Neural progenitor cell (in vitro differentiated cells): Measurements from ENCODE around the gene LSM6.

Experiments used
- CTCF ChIP-seq: fragments of 200-600 bp; sonication (generic); IDR thresholded peaks from 2 replicates; pipeline ENCODE4 v1.5.1; 2017; ENCODE audit warnings: antibody characterized with exemption, mild to moderate bottlenecking
- EZH2 ChIP-seq: fragments of 200-600 bp; sonication (generic); IDR thresholded peaks from 2 replicates; pipeline ENCODE4 v1.6.1; 2017; ENCODE audit warnings: antibody characterized with exemption, mild to moderate bottlenecking, moderate library complexity
- EZH2phosphoT487 ChIP-seq: fragments of 200-600 bp; sonication (generic); IDR thresholded peaks from 2 replicates; pipeline ENCODE4 v1.6.1; 2017; ENCODE audit warnings: antibody characterized with exemption

- no peak for TF ChIP-seq CTCF
- TF ChIP-seq EZH2: no peak
- TF ChIP-seq EZH2phosphoT487: no peak
Measured at GRCh38 chr4:146154057-146154456, 21.5 kb upstream of the LSM6 start.
